CD14-positive monocyte (primary cell): ENCODE measurements around the gene WFDC8. TPM values are rescaled to one million over a fixed set of nuclear protein-coding genes. Genes with fewer than 3 reads are reported as not detected.

Source experiments
- DNase-seq, 3 donors: peaks; one replicate each; pipeline ENCODE4 v3.0.0-alpha.2; 2011 to 2022
- H2AFZ ChIP-seq: 2 replicates; pipeline ENCODE4 v1.6.0; 2012; ENCODE audit warnings: mild to moderate bottlenecking, low read depth, low read length, inconsistent platforms; ENCODE audit not compliant: insufficient read depth, poor library complexity, severe bottlenecking
- H3K27ac ChIP-seq, 2 donors: 1 replicate in 1 of 2; 2 replicates in 1 of 2; pipeline ENCODE4 v1.5.1; 2012 to 2013; ENCODE audit warnings: low read length in 2 of 2, control low read depth in 1 of 2, inconsistent platforms in 1 of 2, low read depth in 1 of 2, mild to moderate bottlenecking in 1 of 2
- H3K27me3 ChIP-seq, 2 donors: one replicate each; pipeline versions ENCODE4 v1.6.0 to v1.6.1; 2011 to 2013; ENCODE audit warnings: low read length in 2 of 2; ENCODE audit not compliant: control insufficient read depth in 2 of 2, insufficient read depth in 2 of 2
- H3K36me3 ChIP-seq, 2 donors: replicated peaks in 1 of 2; 1 replicate in 1 of 2; 2 replicates in 1 of 2; pipeline versions ENCODE4 v1.5.1 to v1.6.1; 2012 to 2013; ENCODE audit warnings: low read length in 2 of 2, control low read depth in 1 of 2, inconsistent platforms in 1 of 2, mild to moderate bottlenecking in 1 of 2; ENCODE audit not compliant: insufficient read depth in 2 of 2, control insufficient read depth in 1 of 2
- H3K4me1 ChIP-seq, 2 donors: 1 replicate in 1 of 2; 2 replicates in 1 of 2; pipeline versions ENCODE4 v1.5.1 to v1.6.1; 2012 to 2013; ENCODE audit warnings: low read length in 2 of 2, control low read depth in 1 of 2, inconsistent platforms in 1 of 2, mild to moderate bottlenecking in 1 of 2, moderate library complexity in 1 of 2; ENCODE audit not compliant: insufficient read depth in 2 of 2, control insufficient read depth in 1 of 2
- H3K4me2 ChIP-seq: replicated peaks from 2 replicates; pipeline ENCODE3; 2012; ENCODE audit warnings: low read length, moderate library complexity, mild to moderate bottlenecking; ENCODE audit not compliant: poor library complexity, severe bottlenecking; ENCODE audit errors: extremely low read depth
- H3K4me3 ChIP-seq, 3 experiments: fragments of 200-600 bp in 1 of 3; sonication (generic) in 1 of 3; replicated peaks in 1 of 3; 1 replicate in 2 of 3; 2 replicates in 1 of 3; pipeline ENCODE4 v1.5.1; 2011 to 2013; ENCODE audit warnings: low read length in 3 of 3, mild to moderate bottlenecking in 3 of 3, control low read depth in 2 of 3, low read depth in 2 of 3, inconsistent platforms in 1 of 3, moderate library complexity in 1 of 3
- H3K79me2 ChIP-seq: 2 replicates; pipeline ENCODE4 v1.6.0; 2012; ENCODE audit warnings: mild to moderate bottlenecking, control low read depth, inconsistent platforms, low read length, moderate library complexity; ENCODE audit not compliant: insufficient read depth
- H3K9ac ChIP-seq: 2 replicates; pipeline ENCODE4 v1.6.0; 2017; ENCODE audit warnings: low read length, mild to moderate bottlenecking; ENCODE audit not compliant: insufficient read depth, poor library complexity, severe bottlenecking
- H3K9me3 ChIP-seq, 2 donors: replicated peaks in 1 of 2; 1 replicate in 1 of 2; 2 replicates in 1 of 2; pipeline versions ENCODE4 v1.5.1 to v1.6.1; 2012 to 2013; ENCODE audit warnings: low read length in 2 of 2, control low read depth in 1 of 2; ENCODE audit not compliant: control insufficient read depth in 1 of 2, insufficient read depth in 1 of 2
- H4K20me1 ChIP-seq: 2 replicates; pipeline ENCODE4 v1.6.0; 2012; ENCODE audit warnings: mild to moderate bottlenecking, low read length, control low read depth, moderate library complexity; ENCODE audit not compliant: insufficient read depth
- H3K27ac Mint-ChIP-seq, 7 donors: one replicate each; pipeline ENCODE4 v1.8.0; 2020; ENCODE audit warnings: mild to moderate bottlenecking in 7 of 7, mixed read lengths in 7 of 7, moderate library complexity in 6 of 7, inconsistent platforms in 2 of 7
- H3K27me3 Mint-ChIP-seq, 3 donors: one replicate each; pipeline ENCODE4 v1.8.0; 2021 to 2022; ENCODE audit warnings: low read depth in 3 of 3, mild to moderate bottlenecking in 3 of 3, mixed read lengths in 3 of 3, moderate library complexity in 3 of 3, inconsistent platforms in 1 of 3
- H3K36me3 Mint-ChIP-seq, 2 donors: one replicate each; pipeline ENCODE4 v1.8.0; 2020; ENCODE audit warnings: mixed read lengths in 2 of 2, inconsistent platforms in 1 of 2, mild to moderate bottlenecking in 1 of 2
- H3K4me1 Mint-ChIP-seq: one replicate; pipeline ENCODE4 v1.8.0; 2020; ENCODE audit warnings: mild to moderate bottlenecking, mixed read lengths
- H3K4me3 Mint-ChIP-seq, 2 donors: one replicate each; pipeline ENCODE4 v1.8.0; 2020; ENCODE audit warnings: mild to moderate bottlenecking in 2 of 2, mixed read lengths in 2 of 2, moderate library complexity in 1 of 2
- H3K9me3 Mint-ChIP-seq, 7 donors: one replicate each; pipeline ENCODE4 v1.8.0; 2020 to 2022; ENCODE audit warnings: mixed read lengths in 7 of 7, mild to moderate bottlenecking in 6 of 7, moderate library complexity in 6 of 7, inconsistent platforms in 2 of 7
- CTCF ChIP-seq: fragments of 200-600 bp; IDR thresholded peaks from one replicate; pipeline ENCODE4 v1.8.0; 2022; ENCODE audit warnings: antibody characterized with exemption, mild to moderate bottlenecking
- WGBS: methylation state at CpG from one replicate; pipeline ENCODE4 v1.1.5; 2013; ENCODE audit warnings: missing lambda C conversion rate; ENCODE audit not compliant: insufficient coverage; 5-methylcytosine and 5-hydroxymethylcytosine counted together
- intact Hi-C, 2 donors: fragments of 100-400 bp; cut with micrococcal nuclease; formaldehyde crosslinking; loops; one replicate each; pipeline versions ENCODE4 v1.15.0 to v1.15.1; 2023
- polyA plus RNA-seq, 3 donors: library from polyadenylated mRNA; depleted of rRNA in 1 of 3; unstranded in 2 of 3; stranded (reverse) in 1 of 3; fragments of 300-500 nt in 2 of 3; fragments of >200 nt in 1 of 3; fragmentation: Illumina TruSeq in 2 of 3; gene quantifications; 1 replicate in 2 of 3; 2 replicates in 1 of 3; pipeline ENCODE4 v1.2.3, GENCODE V29; 2012 to 2021

The WFDC8 gene
- polyA plus RNA-seq, 3 donors = not detected

- Histone ChIP-seq H3K79me2 (no peaks in the 10 kb centered on the region), H3K36me3 (no peaks in the 10 kb centered on the region), H2AFZ (no peak overlapping the region), H4K20me1 (no peaks in the 10 kb centered on the region), H3K9ac (no peak overlapping the region), H3K9me3 (peaks cover 0 to 2% of the 10 kb centered on the region in 2 donors), H3K4me3 (no peak overlapping the region), H3K27ac (no peak overlapping the region), H3K4me2 (no peak overlapping the region), H3K27me3 (peaks cover 0 to 2% of the 10 kb centered on the region in 2 donors), H3K4me1 (no peaks in the 10 kb centered on the region)
- Mint-ChIP-seq H3K27ac (no peak overlapping the region), H3K4me1 (no peaks in the 10 kb centered on the region), H3K36me3 (no peaks in the 10 kb centered on the region), H3K9me3 (peaks cover 0 to 10% (median under 1%) of the 10 kb centered on the region in 7 donors), H3K27me3 (peaks cover under 1 to 2% (median 2%) of the 10 kb centered on the region in 3 donors), H3K4me3 (no peak overlapping the region)
- intact Hi-C loops = no loop called here
- no peak for TF ChIP-seq CTCF
- DNase-seq = no peak
These were observed 33.2 kb upstream of the WFDC8 start for GRCh38 chr20:45612314-45612713.

GRCh38 chr20:45611054-45611453 lies 32.0 kb upstream of the WFDC8 start:
- intact Hi-C loops = no loop called here
- DNase-seq = no peak
- peaks cover 2 to 4% (median 2%) of the 10 kb centered on the region in 3 donors for H3K27me3 Mint-ChIP-seq
- Histone ChIP-seq H3K36me3 (no peaks in the 10 kb centered on the region), H2AFZ (no peak overlapping the region), H3K9ac (no peak overlapping the region), H3K27ac (no peak overlapping the region), H3K27me3 (peaks cover 0 to 2% of the 10 kb centered on the region in 2 donors), H3K4me3 (no peak overlapping the region), H3K4me2 (no peak overlapping the region), H4K20me1 (no peaks in the 10 kb centered on the region), H3K4me1 (no peaks in the 10 kb centered on the region), H3K9me3 (peaks cover 0 to 6% of the 10 kb centered on the region in 2 donors), H3K79me2 (no peaks in the 10 kb centered on the region)
- 100% methylated on average over 1 of the region's 4 CpGs for WGBS
- no peaks in the 10 kb centered on the region for H3K36me3 Mint-ChIP-seq
- H3K9me3 Mint-ChIP-seq = peaks cover 0 to 20% (median 8%) of the 10 kb centered on the region in 7 donors
- no peak overlapping the region for H3K4me3 Mint-ChIP-seq
- no peak for TF ChIP-seq CTCF
- no peak overlapping the region for H3K27ac Mint-ChIP-seq
- H3K4me1 Mint-ChIP-seq = no peaks in the 10 kb centered on the region
